HG03469 (cell line): ENCODE measurements around the gene ACTR3C.

Experiments used
- ATAC-seq: cut with Tn5 transposase; IDR thresholded peaks from one replicate; pipeline ENCODE4 v1.9.1; 2021; ENCODE audit warnings: mild to moderate bottlenecking, moderate library complexity, moderate number of reproducible peaks; ENCODE audit not compliant: unreplicated experiment

The ACTR3C gene

GRCh38 chr7:150359622-150360362 lies 36.4 kb upstream of the ACTR3C start:
- no peak for ATAC-seq

- ATAC-seq, result no peak
Observed at GRCh38 chr7:150358988-150359621, 35.8 kb upstream of the ACTR3C start.

GRCh38 chr7:150358433-150358832 lies 35.1 kb upstream of the ACTR3C start:
- ATAC-seq, result no peak

- ATAC-seq, result no peak
Observed at GRCh38 chr7:150357771-150358427, 34.6 kb upstream of the ACTR3C start.

GRCh38 chr7:150357270-150357669 lies 33.9 kb upstream of the ACTR3C start:
- ATAC-seq, result no peak

- no peak for ATAC-seq
Observed at GRCh38 chr7:150356265-150356897, 33.0 kb upstream of the ACTR3C start.

GRCh38 chr7:150355666-150356059 lies 32.3 kb upstream of the ACTR3C start:
- ATAC-seq, result no peak

- no peak for ATAC-seq
Observed at GRCh38 chr7:150351587-150352194, 28.3 kb upstream of the ACTR3C start.

GRCh38 chr7:150346922-150347321 lies 23.6 kb upstream of the ACTR3C start:
- no peak for ATAC-seq

- no peak for ATAC-seq
Observed at GRCh38 chr7:150345012-150345411, 21.7 kb upstream of the ACTR3C start.

- no peak for ATAC-seq
Observed at GRCh38 chr7:150344299-150344698, 21.0 kb upstream of the ACTR3C start.

- no peak for ATAC-seq
Observed at GRCh38 chr7:150343225-150343624, 19.9 kb upstream of the ACTR3C start.

GRCh38 chr7:150342121-150342408 lies 18.7 kb upstream of the ACTR3C start:
- ATAC-seq, result no peak

GRCh38 chr7:150341263-150342120 lies 18.1 kb upstream of the ACTR3C start, which contains the start of gene RARRES2:
TSS of gene RARRES2 (minus strand) at chr7:150341629. CDS start at chr7:150340609, 1,020 bp downstream.
- no peak for ATAC-seq

GRCh38 chr7:150340875-150341262 lies 17.5 kb upstream of the ACTR3C start:
- ATAC-seq, result no peak

- ATAC-seq, result no peak
Observed at GRCh38 chr7:150340024-150340749, 16.8 kb upstream of the ACTR3C start.

GRCh38 chr7:150339409-150339809 lies 16.1 kb upstream of the ACTR3C start:
- no peak for ATAC-seq

- no peak for ATAC-seq
Observed at GRCh38 chr7:150338166-150338829, 15.0 kb upstream of the ACTR3C start.

- no peak for ATAC-seq
Observed at GRCh38 chr7:150337659-150338081, 14.3 kb upstream of the ACTR3C start.
